ENCODE data around the gene SIL1.
"Not testable (repeated sequence)": the region's sequence is repeated elsewhere in the genome, so short reads cannot be mapped to it uniquely, and the experiment has no call there.

The SIL1 gene

GRCh38 chr5:138922494-138922893, 275.7 kb downstream of the SIL1 start:
- H3K4me3 ChIP-seq (ENCODE audit: control insufficient read depth, low read depth, low read length), result no peak overlapping the region
- TF ChIP-seq CTCF (conservative IDR thresholded peaks at IDR 0.05; ENCODE audit: control insufficient read depth, insufficient read depth, low read depth, low read length), result no peak
- no peak for DNase-seq (ENCODE audit: low read depth)

- DNase-seq (ENCODE audit: low read depth); H3K4me3 ChIP-seq (ENCODE audit: control insufficient read depth, low read depth, low read length): not testable (repeated sequence)
Observed at GRCh38 chr5:138921362-138921761, 276.8 kb downstream of the SIL1 start.

- H3K4me3 ChIP-seq (ENCODE audit: control insufficient read depth, low read depth, low read length), result no peak overlapping the region
- TF ChIP-seq CTCF (conservative IDR thresholded peaks at IDR 0.05; ENCODE audit: control insufficient read depth, insufficient read depth, low read depth, low read length), result no peak
- no peak for DNase-seq (ENCODE audit: low read depth)
Observed at GRCh38 chr5:138920181-138920580, 278.0 kb downstream of the SIL1 start.

- no peak for DNase-seq (ENCODE audit: low read depth)
- no peak for TF ChIP-seq CTCF (conservative IDR thresholded peaks at IDR 0.05; ENCODE audit: control insufficient read depth, insufficient read depth, low read depth, low read length)
- no peak overlapping the region for H3K4me3 ChIP-seq (ENCODE audit: control insufficient read depth, low read depth, low read length)
Observed at GRCh38 chr5:138918686-138919085, 279.5 kb downstream of the SIL1 start.

GRCh38 chr5:138914338-138914737, 283.8 kb downstream of the SIL1 start:
- H3K4me3 ChIP-seq (ENCODE audit: control insufficient read depth, low read depth, low read length), result no peak overlapping the region
- no peak for DNase-seq (ENCODE audit: low read depth)
- TF ChIP-seq CTCF (conservative IDR thresholded peaks at IDR 0.05; ENCODE audit: control insufficient read depth, insufficient read depth, low read depth, low read length), result no peak

GRCh38 chr5:138913773-138914172, 284.4 kb downstream of the SIL1 start:
- H3K4me3 ChIP-seq (ENCODE audit: control insufficient read depth, low read depth, low read length), result no peak overlapping the region
- no peak for DNase-seq (ENCODE audit: low read depth)
- no peak for TF ChIP-seq CTCF (conservative IDR thresholded peaks at IDR 0.05; ENCODE audit: control insufficient read depth, insufficient read depth, low read depth, low read length)

GRCh38 chr5:138912093-138912492, 286.1 kb downstream of the SIL1 start:
- H3K4me3 ChIP-seq (ENCODE audit: control insufficient read depth, low read depth, low read length), result no peak overlapping the region
- no peak for DNase-seq (ENCODE audit: low read depth)
- TF ChIP-seq CTCF (conservative IDR thresholded peaks at IDR 0.05; ENCODE audit: control insufficient read depth, insufficient read depth, low read depth, low read length), result no peak

Measured in fibroblast of mammary gland (primary cell).